HFFc6 (cell line): ENCODE data around the gene TMEM205. TPM values are rescaled to one million over a fixed set of nuclear protein-coding genes. Genes with fewer than 3 reads are reported as not detected.
A peak's percentile ranks its signal among the peaks of the same experiment; 100 is the strongest.
"Not testable (repeated sequence)": the region's sequence is repeated elsewhere in the genome, so short reads cannot be mapped to it uniquely, and the experiment has no call there.

Experiments used
- DNase-seq: peaks from one replicate; pipeline ENCODE4 v3.0.0-alpha.2; 2018
- H3K27ac Mint-ChIP-seq: 2 replicates; pipeline ENCODE4 v1.8.0; 2020; ENCODE audit warnings: mild to moderate bottlenecking, mixed read lengths
- H3K27me3 Mint-ChIP-seq: 2 replicates; pipeline ENCODE4 v1.8.0; 2021; ENCODE audit warnings: mild to moderate bottlenecking, moderate library complexity, mixed read lengths; ENCODE audit not compliant: insufficient read depth
- H3K36me3 Mint-ChIP-seq: 2 replicates; pipeline ENCODE4 v1.8.0; 2021; ENCODE audit warnings: low read depth, mixed read lengths
- H3K4me1 Mint-ChIP-seq: 2 replicates; pipeline ENCODE4 v1.8.0; 2020; ENCODE audit warnings: low read depth, mixed read lengths
- H3K4me3 Mint-ChIP-seq: 2 replicates; pipeline ENCODE4 v1.8.0; 2020; ENCODE audit warnings: mild to moderate bottlenecking, moderate library complexity, mixed read lengths
- H3K9me3 Mint-ChIP-seq: 2 replicates; pipeline ENCODE4 v1.8.0; 2020; ENCODE audit warnings: mild to moderate bottlenecking, mixed read lengths
- CTCF ChIP-seq: fragments of 200-600 bp; sonication (generic); IDR thresholded peaks from 2 replicates; pipeline ENCODE4 v1.5.0; 2021; ENCODE audit warnings: antibody characterized with exemption, mild to moderate bottlenecking
- total RNA-seq, 6 experiments: library from RNA; stranded (reverse); fragmentation: NEBNext Ultra II Directional; extraction: Animal tissue kit (Norgen Biotek cat#: 25700); gene quantifications; 2 replicates in 1 of 6; 3 replicates in 5 of 6; pipeline ENCODE4 v1.2.3, GENCODE V29; 2021

The TMEM205 gene
- total RNA-seq, 6 experiments from 2014 or later: 36.9 to 51.8 (median 46.5) TPM

GRCh38 chr19:11359421-11359820, 13.4 kb upstream of the TMEM205 start:
- DNase-seq: no peak
- Mint-ChIP-seq H3K4me3 (no peak overlapping the region), H3K27ac (no peak overlapping the region), H3K9me3 (no peaks in the 10 kb centered on the region), H3K27me3 (no peaks in the 10 kb centered on the region; the same call in 1 of the 2 replicates), H3K4me1 (peaks cover 11% of the 10 kb centered on the region), H3K36me3 (no peaks in the 10 kb centered on the region; the same call in 1 of the 2 replicates)
- no peak for TF ChIP-seq CTCF

GRCh38 chr19:11356676-11357550, 10.8 kb upstream of the TMEM205 start:
- H3K4me1 Mint-ChIP-seq: peaks cover 11% of the 10 kb centered on the region
- peak overlapping the region; percentile 91 for H3K4me3 Mint-ChIP-seq
- peaks cover 2% of the 10 kb centered on the region for H3K27me3 Mint-ChIP-seq
- H3K9me3 Mint-ChIP-seq: no peaks in the 10 kb centered on the region
- no peak for TF ChIP-seq CTCF
- no peaks in the 10 kb centered on the region; the same call in 1 of the 2 replicates for H3K36me3 Mint-ChIP-seq
- no peak overlapping the region for H3K27ac Mint-ChIP-seq
- DNase-seq: no peak

- no peak for DNase-seq
- H3K36me3 Mint-ChIP-seq: no peaks in the 10 kb centered on the region; the same call in 1 of the 2 replicates
- peaks cover 11% of the 10 kb centered on the region for H3K4me1 Mint-ChIP-seq
- TF ChIP-seq CTCF: no peak
- H3K4me3 Mint-ChIP-seq: peak overlapping the region; percentile 91
- peaks cover 2% of the 10 kb centered on the region for H3K27me3 Mint-ChIP-seq
- H3K27ac Mint-ChIP-seq: peak overlapping the region; percentile 29; the same call in 1 of the 2 replicates
- H3K9me3 Mint-ChIP-seq: no peaks in the 10 kb centered on the region
These were observed 10.0 kb upstream of the TMEM205 start for GRCh38 chr19:11356074-11356397.

GRCh38 chr19:11355160-11356073, 9.3 kb upstream of the TMEM205 start, which contains the start of gene PLPPR2:
PLPPR2 (plus strand) TSS chr19:11355432; CDS start chr19:11357674, 2,242 bp downstream.
- TF ChIP-seq CTCF: no peak
- Mint-ChIP-seq H3K4me3 (peak within 1 kb of the TSS; percentile 91), H3K9me3 (no peaks in the 10 kb centered on the region), H3K27ac (peak within 1 kb of the TSS; percentile 29; the same call in 1 of the 2 replicates), H3K4me1 (peaks cover 11% of the 10 kb centered on the region), H3K27me3 (peaks cover 4% of the 10 kb centered on the region), H3K36me3 (no peaks in the 10 kb centered on the region; the same call in 1 of the 2 replicates)
- DNase-seq: peak; percentile 79

GRCh38 chr19:11354102-11354501, 8.0 kb upstream of the TMEM205 start:
- not testable (repeated sequence) for H3K4me3 Mint-ChIP-seq, DNase-seq, H3K27ac Mint-ChIP-seq, H3K27me3 Mint-ChIP-seq, H3K36me3 Mint-ChIP-seq, H3K9me3 Mint-ChIP-seq
- peaks cover 11% of the 10 kb centered on the region for H3K4me1 Mint-ChIP-seq
